ENCODE results near the gene DROSHA.

The DROSHA gene

DNA sequence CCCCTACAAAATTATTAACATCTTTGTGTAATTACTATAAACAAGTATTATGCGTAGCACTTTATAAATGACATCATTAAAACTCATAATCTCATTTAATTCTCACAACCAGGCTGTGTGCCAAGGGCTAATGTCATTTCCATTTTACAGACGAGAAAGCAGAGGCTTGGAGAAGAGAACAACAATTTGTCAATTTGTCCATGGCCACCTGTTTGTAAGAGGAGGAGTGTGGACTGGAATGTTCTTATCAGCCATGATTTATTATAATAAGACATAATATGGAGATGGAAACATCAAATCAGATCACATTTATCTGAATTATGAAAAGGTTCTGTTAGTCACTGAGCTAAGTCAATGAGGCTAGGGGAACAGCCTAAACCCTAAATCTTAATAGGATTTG, 97.0 kb downstream of the DROSHA start:
- TF ChIP-seq POLR2AphosphoS5 (IDR thresholded peaks at IDR 0.05; ENCODE audit: low read depth, low read length): no peak
- no peak for TF ChIP-seq TAF1 (IDR thresholded peaks at IDR 0.05; ENCODE audit: borderline replicate concordance, insufficient read depth, low read length)
- TF ChIP-seq FOXP2 (optimal IDR thresholded peaks at IDR 0.05; ENCODE audit: borderline replicate concordance, extremely low read depth, extremely low read length, insufficient read depth): no peak

DNA sequence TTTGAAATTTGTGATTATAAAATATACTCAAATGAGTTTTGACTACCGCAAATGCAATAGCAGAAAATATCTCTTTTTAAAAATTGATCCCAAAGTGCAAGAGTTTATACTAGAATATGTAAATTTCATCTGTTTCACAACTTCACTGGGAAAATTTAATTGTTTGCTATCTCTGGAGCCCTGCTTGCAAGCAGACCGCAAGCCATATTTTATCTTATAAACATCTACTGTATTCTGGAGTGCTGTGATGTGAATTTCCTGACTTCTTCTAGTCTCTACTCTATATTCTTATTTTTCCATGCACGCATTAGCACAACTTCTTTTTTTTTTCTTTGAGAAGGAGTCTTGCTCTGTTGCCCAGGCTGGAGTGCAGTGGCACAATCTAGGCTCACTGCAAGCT, 98.7 kb downstream of the DROSHA start:
- TF ChIP-seq TAF1 (IDR thresholded peaks at IDR 0.05; ENCODE audit: borderline replicate concordance, insufficient read depth, low read length) (no peak), SIN3A (IDR thresholded peaks at IDR 0.05; ENCODE audit: borderline replicate concordance, insufficient read depth, low read length) (no peak), POLR2AphosphoS5 (IDR thresholded peaks at IDR 0.05; ENCODE audit: low read depth, low read length) (no peak), FOXP2 (optimal IDR thresholded peaks at IDR 0.05; ENCODE audit: borderline replicate concordance, extremely low read depth, extremely low read length, insufficient read depth) (no peak)
- TF ChIP-seq, protein P1, sequence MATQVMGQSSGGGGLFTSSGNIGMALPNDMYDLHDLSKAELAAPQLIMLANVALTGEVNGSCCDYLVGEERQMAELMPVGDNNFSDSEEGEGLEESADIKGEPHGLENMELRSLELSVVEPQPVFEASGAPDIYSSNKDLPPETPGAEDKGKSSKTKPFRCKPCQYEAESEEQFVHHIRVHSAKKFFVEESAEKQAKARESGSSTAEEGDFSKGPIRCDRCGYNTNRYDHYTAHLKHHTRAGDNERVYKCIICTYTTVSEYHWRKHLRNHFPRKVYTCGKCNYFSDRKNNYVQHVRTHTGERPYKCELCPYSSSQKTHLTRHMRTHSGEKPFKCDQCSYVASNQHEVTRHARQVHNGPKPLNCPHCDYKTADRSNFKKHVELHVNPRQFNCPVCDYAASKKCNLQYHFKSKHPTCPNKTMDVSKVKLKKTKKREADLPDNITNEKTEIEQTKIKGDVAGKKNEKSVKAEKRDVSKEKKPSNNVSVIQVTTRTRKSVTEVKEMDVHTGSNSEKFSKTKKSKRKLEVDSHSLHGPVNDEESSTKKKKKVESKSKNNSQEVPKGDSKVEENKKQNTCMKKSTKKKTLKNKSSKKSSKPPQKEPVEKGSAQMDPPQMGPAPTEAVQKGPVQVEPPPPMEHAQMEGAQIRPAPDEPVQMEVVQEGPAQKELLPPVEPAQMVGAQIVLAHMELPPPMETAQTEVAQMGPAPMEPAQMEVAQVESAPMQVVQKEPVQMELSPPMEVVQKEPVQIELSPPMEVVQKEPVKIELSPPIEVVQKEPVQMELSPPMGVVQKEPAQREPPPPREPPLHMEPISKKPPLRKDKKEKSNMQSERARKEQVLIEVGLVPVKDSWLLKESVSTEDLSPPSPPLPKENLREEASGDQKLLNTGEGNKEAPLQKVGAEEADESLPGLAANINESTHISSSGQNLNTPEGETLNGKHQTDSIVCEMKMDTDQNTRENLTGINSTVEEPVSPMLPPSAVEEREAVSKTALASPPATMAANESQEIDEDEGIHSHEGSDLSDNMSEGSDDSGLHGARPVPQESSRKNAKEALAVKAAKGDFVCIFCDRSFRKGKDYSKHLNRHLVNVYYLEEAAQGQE (IDR thresholded peaks at IDR 0.05; ENCODE audit: insufficient read depth in 1 of 2, low read depth in 2 of 2, low read length in 2 of 2): no peak

DNA sequence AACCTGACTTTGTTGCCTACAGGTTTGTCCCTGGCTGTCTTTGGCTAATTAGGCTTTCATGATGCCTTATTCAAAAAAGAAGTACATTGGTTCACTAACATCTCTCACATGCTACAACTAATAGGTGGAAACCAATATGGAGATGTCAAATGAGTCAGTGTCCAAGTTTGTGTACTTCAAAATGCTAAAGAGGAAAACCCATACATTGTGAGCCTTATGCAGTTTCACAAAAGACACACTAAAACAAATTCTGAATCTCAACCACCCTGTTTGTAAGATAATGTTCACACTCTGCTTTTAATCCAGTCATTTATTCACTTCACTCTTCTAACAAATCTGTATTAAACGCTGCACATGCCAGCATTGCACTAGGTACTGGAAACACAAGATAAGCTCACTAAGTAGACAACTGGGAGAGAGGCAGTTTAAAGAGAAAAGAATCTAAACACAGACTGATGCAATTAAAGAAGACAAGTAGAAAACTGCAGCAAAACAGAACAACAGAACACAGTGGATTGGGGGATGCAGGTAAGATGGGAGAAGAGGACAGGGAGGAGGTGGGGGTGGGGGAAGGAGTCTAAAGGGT, 104.1 kb downstream of the DROSHA start:
- TF ChIP-seq POLR2AphosphoS5 (IDR thresholded peaks at IDR 0.05; ENCODE audit: low read depth, low read length) (no peak), TAF1 (IDR thresholded peaks at IDR 0.05; ENCODE audit: borderline replicate concordance, insufficient read depth, low read length) (no peak), FOXP2 (optimal IDR thresholded peaks at IDR 0.05; ENCODE audit: borderline replicate concordance, extremely low read depth, extremely low read length, insufficient read depth) (no peak), SIN3A (IDR thresholded peaks at IDR 0.05; ENCODE audit: borderline replicate concordance, insufficient read depth, low read length) (no peak)
- TF ChIP-seq, protein P1 (IDR thresholded peaks at IDR 0.05; ENCODE audit: insufficient read depth in 1 of 2, low read depth in 2 of 2, low read length in 2 of 2): no peak

DNA sequence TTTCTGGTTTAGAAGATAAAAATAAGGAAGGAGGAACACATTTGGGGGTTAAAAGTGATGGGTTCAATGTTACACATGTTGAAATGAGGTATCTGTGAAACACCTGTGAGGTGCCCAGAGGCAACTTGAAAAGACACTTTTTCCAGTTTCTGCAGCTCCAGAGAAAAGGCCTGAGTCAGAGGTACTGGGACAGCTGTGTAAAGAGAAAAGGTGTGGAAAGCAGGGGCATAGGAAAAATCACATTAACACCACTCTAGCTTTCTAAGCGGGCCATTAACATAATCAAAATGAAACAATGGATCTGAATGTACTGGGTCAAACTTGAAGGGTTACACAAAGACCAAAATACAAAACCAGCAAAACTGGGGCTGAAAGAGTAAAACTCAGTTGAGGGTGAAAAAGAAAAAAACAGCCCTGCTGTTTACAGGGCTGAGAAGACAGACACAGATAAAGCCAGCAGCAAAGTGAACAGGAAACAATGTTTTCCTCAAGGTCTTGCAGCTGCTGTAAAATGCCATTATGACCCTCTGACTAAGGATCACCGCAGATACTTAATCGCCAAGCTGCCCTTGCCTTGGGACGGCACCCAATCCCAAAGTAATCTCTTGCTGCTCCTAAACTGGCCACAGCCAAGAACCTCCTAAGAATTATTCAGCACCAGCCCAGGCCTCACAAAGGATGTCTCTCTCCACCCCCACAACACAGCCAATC, 104.7 kb downstream of the DROSHA start:
- TF ChIP-seq FOXP2 (optimal IDR thresholded peaks at IDR 0.05; ENCODE audit: borderline replicate concordance, extremely low read depth, extremely low read length, insufficient read depth): no peak
- TF ChIP-seq, protein P1 (IDR thresholded peaks at IDR 0.05; ENCODE audit: insufficient read depth in 1 of 2, low read depth in 2 of 2, low read length in 2 of 2): no peak
- no peak for TF ChIP-seq TAF1 (IDR thresholded peaks at IDR 0.05; ENCODE audit: borderline replicate concordance, insufficient read depth, low read length)
- TF ChIP-seq SIN3A (IDR thresholded peaks at IDR 0.05; ENCODE audit: borderline replicate concordance, insufficient read depth, low read length): no peak
- no peak for TF ChIP-seq POLR2AphosphoS5 (IDR thresholded peaks at IDR 0.05; ENCODE audit: low read depth, low read length)

DNA sequence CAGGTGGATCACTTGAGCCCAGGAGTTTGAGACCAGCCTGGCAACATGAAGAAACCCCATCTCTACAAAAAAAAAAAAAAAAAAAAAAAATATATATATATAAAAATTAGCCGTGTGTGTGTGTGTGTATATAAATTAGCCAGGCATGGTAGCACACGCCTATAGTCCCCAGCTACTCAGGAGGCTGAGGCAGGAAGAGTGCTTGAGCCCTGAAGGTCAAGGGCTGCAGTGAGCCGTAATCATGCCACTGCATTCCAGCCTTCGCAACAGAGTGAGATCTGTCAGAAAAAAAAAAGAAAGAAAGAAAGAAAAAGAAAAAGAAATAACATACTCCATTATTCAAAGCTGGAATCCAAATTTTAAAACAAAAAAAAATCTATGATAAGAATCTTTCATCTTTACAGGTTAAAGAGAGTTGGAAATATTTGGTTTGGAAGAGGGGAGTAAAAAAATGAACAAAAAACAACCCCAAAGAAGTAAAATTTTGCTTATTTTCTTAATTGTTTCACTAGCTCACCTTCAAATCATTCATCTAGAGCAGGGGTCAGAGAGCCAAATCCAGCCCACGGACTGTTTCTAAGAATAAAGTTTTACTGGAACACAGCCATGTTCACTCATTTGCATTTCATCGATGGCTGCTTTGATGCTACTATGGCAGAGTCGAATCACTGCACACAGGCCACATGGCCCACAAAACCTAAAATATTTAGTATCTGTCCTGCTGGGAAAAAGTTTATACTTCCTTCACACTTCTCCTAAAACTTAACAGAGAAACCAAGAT, 109.9 kb downstream of the DROSHA start:
- TF ChIP-seq FOXP2 (optimal IDR thresholded peaks at IDR 0.05; ENCODE audit: borderline replicate concordance, extremely low read depth, extremely low read length, insufficient read depth) (no peak), TAF1 (IDR thresholded peaks at IDR 0.05; ENCODE audit: borderline replicate concordance, insufficient read depth, low read length) (no peak), SIN3A (IDR thresholded peaks at IDR 0.05; ENCODE audit: borderline replicate concordance, insufficient read depth, low read length) (no peak), POLR2AphosphoS5 (IDR thresholded peaks at IDR 0.05; ENCODE audit: low read depth, low read length) (no peak)
- TF ChIP-seq, protein P1 (IDR thresholded peaks at IDR 0.05; ENCODE audit: insufficient read depth in 1 of 2, low read depth in 2 of 2, low read length in 2 of 2): no peak
